SW 1271 (cell line): ENCODE results near the gene WDR43.
A peak's percentile ranks its signal among the peaks of the same experiment; 100 is the strongest.
"Not testable (repeated sequence)": the region's sequence is repeated elsewhere in the genome, so short reads cannot be mapped to it uniquely, and the experiment has no call there.

ENCODE experiments used
- DNase-seq, 2 experiments: peaks; one replicate each; lab custom pipeline; 2025; lab: John Stamatoyannopoulos, UW

Gene WDR43

GRCh38 chr2:28970464-28971160, 76.1 kb downstream of the WDR43 start:
- no peak for DNase-seq

DNA sequence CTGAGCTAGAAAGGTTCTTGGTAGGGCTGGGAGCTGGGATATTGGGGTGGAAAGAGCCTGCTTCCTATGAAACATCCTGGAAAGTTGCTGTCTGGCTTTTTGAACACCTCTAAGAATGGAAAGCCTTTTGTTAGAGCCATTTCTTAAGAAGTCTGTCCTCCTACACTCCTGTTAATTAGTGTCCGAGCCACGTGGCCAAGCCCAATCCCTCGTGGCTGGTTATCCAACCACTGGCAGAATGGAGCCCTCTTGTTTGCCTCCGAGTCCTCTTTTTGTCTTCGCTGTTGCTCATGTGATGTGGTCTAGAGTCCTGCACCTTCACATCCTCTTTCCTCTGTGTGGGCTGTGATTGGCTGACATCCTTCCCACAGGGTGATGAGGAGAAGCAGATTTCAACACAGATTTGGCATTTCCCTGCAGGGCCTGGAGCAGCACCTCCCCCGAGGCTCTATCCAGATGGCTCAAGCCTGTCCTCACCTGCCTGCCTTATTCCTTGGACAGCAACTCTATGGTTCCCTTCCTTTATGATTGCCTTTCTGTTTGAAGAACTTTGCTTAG, 78.4 kb downstream of the WDR43 start:
- DNase-seq: no peak

GRCh38 chr2:28974252-28974651, 79.8 kb downstream of the WDR43 start:
- DNase-seq: no peak

- DNase-seq: no peak
Measured at GRCh38 chr2:28975671-28976070, 81.2 kb downstream of the WDR43 start.

- peak in 1 of 2 experiments; percentile 70 for DNase-seq
Measured at GRCh38 chr2:28976584-28976983, 82.1 kb downstream of the WDR43 start.

DNA sequence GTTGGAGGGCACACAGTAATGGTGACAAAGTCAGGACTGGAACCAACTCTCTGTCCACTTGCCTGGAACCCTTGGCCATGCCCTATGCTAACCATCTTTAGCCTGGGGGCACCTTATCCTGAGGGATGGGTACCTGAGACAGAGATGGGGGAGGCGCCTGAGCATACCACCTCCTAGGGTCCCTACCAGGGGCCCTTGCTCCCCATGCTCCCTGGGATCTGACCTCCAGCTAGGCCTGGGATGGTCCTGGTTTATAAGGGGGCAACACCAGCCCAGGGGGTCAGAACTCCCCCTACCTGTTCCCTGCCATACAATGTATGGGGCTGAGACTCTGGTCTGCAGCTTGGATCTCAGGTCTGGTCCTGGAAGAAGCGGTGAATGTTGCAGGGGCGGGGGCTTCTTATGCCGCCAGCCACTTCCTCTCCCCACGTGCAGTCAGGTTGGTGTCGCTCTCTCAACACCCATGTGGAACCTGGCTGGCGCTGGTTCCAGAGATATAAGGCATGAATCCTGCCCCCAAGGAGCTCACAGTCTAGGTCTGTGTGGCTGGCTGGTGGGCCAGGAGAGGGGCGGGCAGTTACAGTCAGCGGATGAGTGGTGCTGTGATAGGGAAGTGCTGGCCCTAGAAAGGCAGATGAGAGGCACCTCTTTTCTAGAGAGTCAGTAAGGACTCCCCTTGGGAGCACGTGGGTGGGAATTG, 82.9 kb downstream of the WDR43 start:
- DNase-seq: no peak

GRCh38 chr2:28978001-28978400, 83.5 kb downstream of the WDR43 start:
- DNase-seq: not testable (repeated sequence)

DNA sequence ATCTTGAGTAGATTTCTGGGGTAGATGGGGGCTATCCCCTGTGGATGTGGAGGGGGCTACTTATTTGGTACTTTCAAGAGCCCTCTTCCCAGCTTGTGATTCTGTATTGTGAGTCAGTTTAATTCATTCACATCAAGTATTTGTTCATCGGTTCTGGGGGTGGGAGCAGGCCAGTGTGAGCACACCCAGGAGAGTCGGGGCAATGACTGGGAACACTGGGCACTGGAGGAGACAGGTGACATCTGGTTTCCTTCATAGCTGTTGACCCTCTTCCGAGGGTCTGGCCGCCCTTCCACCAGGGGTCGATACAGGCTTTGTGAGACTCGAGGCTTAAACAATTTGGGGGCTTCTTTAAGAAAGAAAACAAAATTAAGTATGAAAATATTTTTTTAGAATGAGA, 84.1 kb downstream of the WDR43 start:
- DNase-seq: no peak

DNA sequence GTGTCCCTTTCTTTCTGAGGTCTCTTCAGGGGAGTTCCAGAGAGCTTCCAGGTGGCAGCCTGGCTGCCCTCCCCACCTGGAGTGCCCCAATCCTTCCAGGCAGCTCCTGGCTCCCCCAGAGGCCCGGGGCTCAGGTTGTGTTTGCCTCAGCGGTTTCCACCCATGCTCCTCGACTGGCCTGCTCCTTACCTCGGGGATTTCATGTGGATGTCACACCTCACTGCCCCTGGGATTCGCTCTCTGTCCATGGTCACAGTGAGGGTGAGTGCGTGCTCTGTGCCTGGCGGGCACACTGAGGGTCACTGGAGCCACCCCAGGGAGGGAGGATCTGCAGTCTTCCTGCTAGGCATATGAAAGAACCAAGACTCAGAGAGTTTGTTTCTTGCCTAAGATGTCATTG, 84.6 kb downstream of the WDR43 start:
- no peak for DNase-seq

GRCh38 chr2:28979576-28980366, 85.3 kb downstream of the WDR43 start:
- no peak for DNase-seq

DNA sequence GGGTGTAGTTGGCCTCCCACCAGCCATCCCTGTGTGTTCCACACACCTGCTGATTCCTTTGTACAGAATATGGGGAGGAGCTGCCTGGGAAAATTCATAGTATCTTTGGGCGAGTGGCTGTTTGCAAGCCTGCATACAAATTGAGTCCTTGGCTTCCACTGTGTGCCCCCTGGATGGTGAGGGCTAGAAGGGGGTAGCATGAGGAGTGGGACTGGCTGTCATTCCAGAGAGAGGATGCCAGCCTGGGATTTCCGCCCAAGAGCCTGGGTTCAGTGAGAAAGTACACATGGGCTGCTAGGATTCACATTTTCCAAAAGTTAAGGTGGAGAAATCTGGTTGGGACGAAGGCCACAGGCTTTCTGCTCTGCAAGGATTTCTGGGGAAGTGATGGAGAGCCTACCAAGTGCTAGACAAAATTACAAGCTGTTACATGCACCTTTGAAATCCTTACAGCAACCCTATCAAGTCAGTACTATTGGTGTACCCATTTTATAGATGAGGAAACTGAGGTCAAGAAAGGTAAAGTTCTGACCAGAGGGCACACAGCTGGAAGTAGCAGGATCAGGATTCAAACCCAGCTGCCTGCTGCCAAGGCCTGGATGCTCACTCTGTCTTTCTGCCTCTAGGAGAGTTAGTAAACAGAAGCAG, 86.0 kb downstream of the WDR43 start:
- no peak for DNase-seq

GRCh38 chr2:28981016-28981441, 86.6 kb downstream of the WDR43 start, which contains the start of gene TOGARAM2:
TSS of gene TOGARAM2 (plus strand) at chr2:28981298. CDS start at chr2:28994835, 13,537 bp downstream.
- no peak for DNase-seq

DNA sequence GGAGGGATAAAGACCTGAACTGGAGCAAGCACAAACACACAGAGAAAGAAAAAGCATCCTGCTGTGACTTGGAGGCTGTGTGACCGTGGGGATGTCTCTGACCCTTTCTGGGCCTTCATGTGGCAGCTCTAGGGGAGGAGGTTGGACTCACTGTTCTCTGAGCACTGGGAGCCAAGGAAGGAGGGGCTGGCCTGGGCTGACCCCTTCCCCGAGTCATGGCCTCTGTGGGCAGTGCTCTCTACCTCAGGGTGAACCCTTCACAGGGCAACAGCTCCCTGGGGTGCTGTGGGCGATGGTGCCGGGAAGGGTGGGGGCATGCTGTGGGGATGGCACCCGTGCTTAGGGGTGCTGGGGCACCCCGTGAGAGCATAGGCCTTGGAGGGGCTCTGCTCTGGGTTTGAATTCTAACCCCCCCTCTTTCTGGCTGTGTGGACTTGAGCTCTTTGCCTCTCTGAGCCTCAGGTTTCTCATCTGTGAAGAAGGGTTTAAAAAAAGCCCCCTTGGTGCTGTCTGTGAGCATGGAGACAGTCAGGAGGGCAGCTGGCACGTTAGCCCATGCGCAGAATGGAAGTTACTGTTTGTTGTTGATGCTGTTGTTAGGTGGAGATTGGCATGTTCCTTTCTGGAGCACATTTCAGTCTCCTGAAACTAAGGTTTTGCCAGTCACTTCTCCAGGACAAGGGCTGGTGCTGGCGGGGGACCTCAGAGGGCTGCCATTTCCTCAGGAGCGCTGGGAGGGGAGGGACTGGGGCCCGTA, 87.3 kb downstream of the WDR43 start:
- no peak for DNase-seq

GRCh38 chr2:28982381-28982950, 88.0 kb downstream of the WDR43 start:
- no peak for DNase-seq

DNA sequence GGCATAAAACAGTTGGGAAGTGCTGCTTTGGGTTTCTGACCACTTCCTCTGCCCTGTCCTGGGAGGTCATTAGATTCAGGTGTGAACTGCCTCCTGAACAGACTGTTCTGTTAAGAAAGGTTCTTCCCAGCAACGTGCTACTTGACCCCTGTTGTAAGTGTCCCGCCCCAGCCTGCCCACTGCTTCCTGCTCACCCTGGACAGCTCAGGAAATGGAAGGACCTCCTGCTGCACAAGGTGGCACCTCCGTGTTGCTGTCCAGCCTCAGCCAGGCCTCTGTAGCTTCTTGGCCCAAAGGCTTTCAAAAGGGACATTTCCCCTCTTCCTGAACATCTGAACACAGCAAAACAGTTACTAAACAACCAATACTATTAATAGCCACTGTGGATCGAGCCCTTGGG, 92.0 kb downstream of the WDR43 start:
- DNase-seq: no peak

- no peak for DNase-seq
Measured at GRCh38 chr2:28989973-28990372, 95.5 kb downstream of the WDR43 start.

GRCh38 chr2:28990445-28990844, 96.0 kb downstream of the WDR43 start:
- no peak for DNase-seq

DNA sequence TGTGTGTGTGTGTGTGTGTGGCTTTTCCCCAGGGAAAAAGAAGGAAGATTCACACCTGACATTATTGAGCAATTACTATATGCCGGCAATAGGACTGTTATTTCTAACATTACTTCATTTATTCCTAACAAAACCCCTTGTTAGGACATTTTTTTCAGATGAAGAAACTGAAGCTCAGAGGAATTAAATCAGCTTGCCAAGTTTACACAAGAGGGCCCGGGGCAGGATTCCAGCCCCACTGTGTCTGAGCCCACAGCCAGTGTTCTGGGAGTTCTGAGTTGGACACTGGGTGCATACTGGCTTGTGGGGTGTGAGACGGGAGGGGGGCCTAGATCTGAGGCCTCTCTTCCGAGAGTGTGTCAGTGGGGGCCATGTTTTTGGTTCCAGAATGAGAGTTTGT, 96.6 kb downstream of the WDR43 start:
- DNase-seq: no peak

- no peak for DNase-seq
Measured at GRCh38 chr2:28991460-28991859, 97.0 kb downstream of the WDR43 start.

GRCh38 chr2:28993206-28993960, 98.9 kb downstream of the WDR43 start:
- DNase-seq: no peak
